Measurements from ENCODE around the gene EIF4E2.

EIF4E2 gene, protein sequence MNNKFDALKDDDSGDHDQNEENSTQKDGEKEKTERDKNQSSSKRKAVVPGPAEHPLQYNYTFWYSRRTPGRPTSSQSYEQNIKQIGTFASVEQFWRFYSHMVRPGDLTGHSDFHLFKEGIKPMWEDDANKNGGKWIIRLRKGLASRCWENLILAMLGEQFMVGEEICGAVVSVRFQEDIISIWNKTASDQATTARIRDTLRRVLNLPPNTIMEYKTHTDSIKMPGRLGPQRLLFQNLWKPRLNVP

GRCh38 chr2:232550354-232551249 lies at the start of gene EIF4E2, which contains the start of gene TIGD1:
TSS of gene EIF4E2 (plus strand) at chr2:232550689. CDS start at chr2:232550725, 36 bp downstream.
TSS of gene TIGD1 (minus strand) at chr2:232550557. CDS start at chr2:232549882, 675 bp downstream.
- peak; percentile 83 for DNase-seq (ENCODE audit: low read depth)

DNA sequence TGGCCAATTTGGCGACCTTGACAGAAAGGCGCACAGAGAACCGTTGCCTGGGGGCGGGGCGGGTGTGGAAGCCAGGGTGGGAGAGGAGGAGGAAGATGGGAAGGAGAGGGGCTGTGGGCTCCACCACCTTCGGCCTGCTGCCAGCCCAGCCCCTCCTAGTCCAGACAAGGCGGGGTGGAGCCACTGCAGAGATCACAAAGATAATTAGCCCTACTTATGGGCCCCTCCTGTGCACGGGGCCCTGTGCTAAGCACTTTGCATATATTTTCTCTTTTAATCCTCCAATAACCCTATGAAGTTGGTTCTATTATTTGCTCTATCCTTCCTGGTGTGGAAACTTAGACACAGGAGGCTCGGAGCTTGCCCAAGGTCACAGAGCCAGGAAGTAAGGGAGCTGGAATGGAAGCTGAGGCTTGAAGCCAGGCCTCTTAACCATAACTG lies 49.1 kb upstream of the EIF4E2 start:
- DNase-seq (ENCODE audit: low read depth): no peak

DNA sequence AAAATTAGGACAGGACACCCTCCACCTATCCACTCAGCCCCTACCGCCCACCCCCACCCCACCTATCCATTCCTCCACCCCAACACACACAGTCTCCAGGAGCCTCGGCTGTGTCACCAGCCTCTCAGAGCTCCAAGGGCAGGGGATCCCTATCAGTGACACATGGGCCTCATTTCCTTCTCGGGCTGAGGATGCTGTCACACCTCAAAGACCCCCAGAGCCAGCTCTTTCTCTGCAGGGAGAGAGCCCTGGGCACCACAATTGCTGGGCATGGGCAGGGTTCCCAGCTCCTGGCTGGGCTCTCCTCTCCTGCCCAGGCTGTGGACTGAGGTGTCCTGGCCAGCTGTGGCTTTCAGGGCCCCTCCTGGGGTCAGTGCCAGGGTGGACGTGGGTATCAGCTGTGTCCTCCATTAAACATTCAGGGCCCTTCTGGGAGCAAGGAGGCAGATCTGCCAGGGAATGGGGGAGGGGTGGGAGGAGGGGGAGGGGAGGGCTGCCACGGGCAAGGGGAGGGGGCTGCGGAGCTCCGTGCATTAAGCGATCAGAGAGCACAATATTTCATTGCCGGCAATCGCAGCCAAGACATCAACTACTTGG lies 48.6 kb upstream of the EIF4E2 start:
- no peak for DNase-seq (ENCODE audit: low read depth)

DNA sequence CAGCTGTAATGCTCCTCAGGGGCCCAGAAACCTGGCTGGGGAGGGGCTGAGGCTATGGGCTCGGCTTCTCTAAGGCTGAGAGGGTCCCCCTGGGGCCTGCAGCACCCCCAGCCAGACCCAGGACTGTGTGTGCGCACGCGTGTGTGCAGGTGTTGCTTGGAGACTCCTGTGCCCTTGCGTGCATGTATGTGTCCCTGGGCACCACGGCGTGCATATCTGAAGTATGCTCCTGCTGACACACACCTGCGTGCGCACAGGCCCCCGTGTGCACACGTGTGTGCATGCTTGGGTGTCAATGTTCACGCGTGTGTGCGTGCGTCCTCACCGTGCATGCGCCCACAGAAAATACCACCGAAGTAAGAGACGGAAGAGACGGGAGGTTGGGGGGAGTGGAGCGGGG lies 48.0 kb upstream of the EIF4E2 start:
- no peak for DNase-seq (ENCODE audit: low read depth)

DNA sequence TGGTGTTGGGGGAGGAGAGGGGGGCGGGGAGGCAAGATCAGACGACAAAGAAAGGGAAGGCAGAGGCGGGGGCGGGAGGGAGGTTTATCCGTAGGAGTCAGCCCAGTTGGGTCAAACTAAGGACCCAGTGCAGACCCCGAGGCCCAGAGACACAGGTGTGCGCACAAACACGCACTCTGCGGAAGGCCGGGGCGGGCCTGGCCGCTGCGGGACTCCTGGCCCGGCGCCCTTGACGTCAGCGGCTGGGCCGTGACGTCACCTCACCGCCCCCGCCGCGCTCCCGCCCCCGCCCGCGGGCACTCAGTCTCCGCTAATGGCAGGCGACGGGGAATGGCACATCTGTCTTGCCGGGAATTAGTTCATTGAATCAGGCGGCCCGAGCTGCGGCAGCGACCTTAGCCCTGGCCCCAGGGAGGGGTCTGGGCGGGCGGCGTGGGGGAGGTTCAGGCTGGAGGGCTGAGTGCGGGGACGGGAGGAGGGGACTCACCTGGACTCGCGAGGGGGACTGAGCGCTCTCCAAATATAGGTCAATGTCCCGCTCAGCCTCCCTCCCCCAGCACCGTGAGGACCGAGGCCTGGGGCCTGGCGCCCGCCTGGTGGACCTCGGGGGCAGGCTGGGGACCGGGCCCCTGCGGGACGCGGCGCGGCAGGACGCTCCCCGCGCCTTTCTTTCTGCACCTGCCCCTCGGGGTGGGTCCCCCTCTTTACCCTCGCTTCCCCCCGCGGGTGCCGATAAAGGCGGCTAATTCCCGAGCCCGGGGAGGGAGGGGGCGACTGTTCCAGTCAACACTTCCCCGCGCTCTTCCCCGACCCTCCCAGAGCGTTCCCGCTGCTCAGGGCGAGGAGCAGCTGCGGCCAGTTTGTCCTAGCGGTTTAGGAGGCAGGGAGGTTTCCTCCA lies 47.3 kb upstream of the EIF4E2 start:
- DNase-seq (ENCODE audit: low read depth): no peak

DNA sequence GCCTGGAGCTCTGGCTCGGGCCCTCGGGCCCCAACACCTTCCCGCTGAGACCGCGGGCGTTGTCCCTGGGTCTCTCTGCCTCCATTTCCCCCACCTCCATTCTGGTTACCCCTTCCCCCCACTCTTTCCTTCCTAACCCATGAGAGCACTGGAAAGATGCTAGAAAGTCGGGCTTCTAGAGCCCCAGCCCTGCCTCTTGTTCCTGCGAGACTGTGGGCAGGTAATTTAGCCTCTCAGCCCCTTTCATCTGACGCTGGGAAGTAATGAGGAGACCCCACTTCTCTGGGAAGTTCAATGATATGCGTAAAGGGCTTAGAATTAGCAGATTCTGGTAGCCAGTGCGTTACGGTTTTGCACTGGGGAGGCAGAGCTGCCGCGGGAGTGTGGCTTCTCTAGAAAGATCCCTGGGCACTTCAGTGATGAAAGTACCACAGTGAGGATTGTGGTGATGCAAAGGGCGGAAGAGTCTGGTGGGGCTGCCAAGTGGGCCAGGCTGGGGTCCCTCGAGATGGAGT lies 46.6 kb upstream of the EIF4E2 start:
- no peak for DNase-seq (ENCODE audit: low read depth)

- no peak for DNase-seq (ENCODE audit: low read depth)
Measured at GRCh38 chr2:232504438-232504837, 46.1 kb upstream of the EIF4E2 start.

- no peak for DNase-seq (ENCODE audit: low read depth)
Measured at GRCh38 chr2:232505856-232506255, 44.6 kb upstream of the EIF4E2 start.

- no peak for DNase-seq (ENCODE audit: low read depth)
Measured at GRCh38 chr2:232506709-232507108, 43.8 kb upstream of the EIF4E2 start.

DNA sequence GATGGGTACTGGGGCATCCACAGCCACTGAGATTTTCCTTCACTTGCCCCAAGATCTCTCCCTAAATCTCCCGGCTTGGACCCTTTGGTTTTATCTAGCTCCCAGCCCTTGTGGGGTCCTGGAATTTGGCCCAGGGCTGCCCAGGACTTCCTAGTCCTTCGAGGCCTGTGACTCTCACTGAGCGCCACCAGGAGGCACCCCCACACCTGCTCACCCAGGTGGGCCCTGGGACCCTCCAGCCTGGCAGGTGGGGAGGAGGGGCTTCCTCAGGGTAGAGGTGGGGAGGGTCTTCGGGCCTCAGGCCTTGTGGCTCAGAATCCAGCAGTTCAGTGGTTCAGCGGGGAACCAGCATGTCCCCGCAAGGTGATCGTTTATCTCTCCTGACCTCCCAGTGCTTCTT lies 42.2 kb upstream of the EIF4E2 start:
- no peak for DNase-seq (ENCODE audit: low read depth)

DNA sequence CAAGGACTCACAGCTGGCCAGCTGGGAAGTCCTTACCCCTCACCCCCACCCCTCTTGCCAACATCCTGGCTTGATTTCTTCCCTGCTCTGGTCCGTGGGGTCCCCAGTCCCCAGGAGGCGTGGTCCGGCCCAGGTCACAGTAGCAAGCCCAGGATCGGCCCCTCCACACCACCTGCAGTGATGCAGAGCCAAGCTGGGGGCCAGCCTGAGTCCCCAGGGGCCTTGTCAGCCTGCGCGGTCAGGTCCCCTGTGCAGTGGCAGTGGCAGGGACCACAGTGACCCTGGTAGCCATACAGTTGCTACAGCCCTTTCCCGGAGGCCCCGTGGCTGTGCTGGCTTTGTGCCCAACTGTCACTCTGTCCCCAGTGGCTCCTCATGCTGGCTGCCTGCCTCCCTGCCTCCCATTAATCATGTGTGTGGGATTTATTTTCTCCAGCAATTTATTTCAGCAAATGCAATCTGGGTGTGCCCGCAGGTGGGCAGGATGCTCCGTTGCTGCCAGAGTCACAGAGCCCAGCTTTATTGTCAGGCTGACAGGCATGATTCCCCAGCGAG lies 39.1 kb upstream of the EIF4E2 start:
- DNase-seq (ENCODE audit: low read depth): no peak

GRCh38 chr2:232512602-232513001 lies 37.9 kb upstream of the EIF4E2 start:
- no peak for DNase-seq (ENCODE audit: low read depth)

- no peak for DNase-seq (ENCODE audit: low read depth)
Measured at GRCh38 chr2:232513353-232513752, 37.1 kb upstream of the EIF4E2 start.

DNA sequence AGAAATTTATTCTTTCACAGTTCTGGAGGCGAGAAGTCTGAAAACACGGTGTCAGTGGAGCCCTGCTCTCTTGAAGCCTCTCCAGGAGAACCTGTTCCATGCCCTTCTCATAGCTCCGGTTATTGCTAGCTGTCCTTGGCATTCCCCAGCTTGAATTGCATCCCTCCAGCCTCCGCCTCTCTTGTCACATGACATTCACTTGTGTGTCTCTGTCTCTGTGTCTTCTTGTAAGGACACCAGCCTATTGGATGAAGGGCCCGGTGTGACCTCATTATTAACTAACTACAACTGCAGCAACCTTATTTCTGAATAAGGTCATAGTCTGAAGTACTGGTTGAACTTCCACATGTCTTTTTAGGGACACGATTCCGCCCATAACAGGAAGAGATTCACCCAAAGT lies 34.9 kb upstream of the EIF4E2 start:
- DNase-seq (ENCODE audit: low read depth): no peak

GRCh38 chr2:232516551-232516950 lies 33.9 kb upstream of the EIF4E2 start:
- DNase-seq (ENCODE audit: low read depth): no peak

GRCh38 chr2:232518844-232519243 lies 31.6 kb upstream of the EIF4E2 start:
- no peak for DNase-seq (ENCODE audit: low read depth)

DNA sequence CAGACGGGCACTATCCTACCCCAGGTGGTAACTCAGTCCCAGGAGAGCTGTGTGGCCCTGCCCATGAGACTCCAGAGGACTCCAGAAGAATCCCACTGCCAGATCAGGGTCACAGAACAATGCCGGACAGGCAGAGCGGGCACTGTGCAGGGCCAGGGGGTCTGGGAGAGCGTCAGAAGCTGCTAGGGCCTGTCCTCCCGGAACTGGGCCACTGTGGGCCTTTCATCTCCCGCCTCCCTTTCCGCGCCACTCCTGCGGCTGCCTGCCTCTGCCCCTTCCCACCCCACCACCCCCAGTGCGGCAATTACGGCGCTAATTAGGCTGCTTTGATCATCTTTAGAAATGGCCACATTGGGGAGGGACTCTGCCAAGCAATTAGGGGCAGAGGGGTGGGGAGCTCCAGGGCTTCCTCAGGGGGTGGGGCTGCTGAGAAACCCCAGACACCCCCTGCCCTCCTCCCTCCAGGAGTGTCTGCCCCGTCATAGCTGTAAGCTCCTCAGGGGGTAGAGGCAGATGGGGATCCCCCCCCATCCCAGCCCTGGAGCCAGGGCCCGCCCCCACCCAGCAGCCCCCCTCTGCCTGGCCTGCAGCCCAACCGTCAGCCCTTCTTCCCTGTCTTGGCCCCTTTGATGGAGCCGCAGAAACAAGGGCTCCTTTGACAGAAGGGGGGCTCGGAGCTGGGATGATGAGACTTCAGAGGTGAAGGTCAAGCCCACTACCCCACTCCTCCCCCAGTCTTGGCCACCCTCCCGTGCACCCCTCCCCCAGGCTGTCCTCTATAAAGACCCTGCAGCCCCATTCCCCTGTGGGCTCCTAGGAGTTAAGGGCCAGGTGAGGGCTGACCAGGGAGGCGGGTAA lies 30.7 kb upstream of the EIF4E2 start, which contains the start of gene PRSS56:
PRSS56 (plus strand) TSS at position 808 of the 858 bp plus-strand sequence. CDS start 211 bp downstream, outside the sequence.
- DNase-seq (ENCODE audit: low read depth): no peak

GRCh38 chr2:232520489-232520888 lies 30.0 kb upstream of the EIF4E2 start:
- no peak for DNase-seq (ENCODE audit: low read depth)

GRCh38 chr2:232521098-232521497 lies 29.4 kb upstream of the EIF4E2 start:
- no peak for DNase-seq (ENCODE audit: low read depth)
